HepG2 (cell line): ENCODE measurements around the gene VWA5B1. TPM values are rescaled to one million over a fixed set of nuclear protein-coding genes. Genes with fewer than 3 reads are reported as not detected.

ENCODE experiments used
- CCDC6 ChIP-seq: sonication (generic); formaldehyde crosslinking; IDR thresholded peaks from 2 replicates; pipeline ENCODE4 v1.8.1; 2022; ENCODE audit warnings: mild to moderate bottlenecking, missing genetic modification reagents, moderate library complexity
- CEBPG ChIP-seq: IDR thresholded peaks from 2 replicates; pipeline ENCODE4 v1.6.1; 2016
- GATA4 ChIP-seq: sonication (generic); IDR thresholded peaks from 2 replicates; pipeline ENCODE4 v1.6.1; 2016; ENCODE audit warnings: antibody characterized with exemption, low read depth, borderline replicate concordance
- IKZF4 ChIP-seq: sonication (generic); formaldehyde crosslinking; IDR thresholded peaks from 2 replicates; pipeline ENCODE4 v1.5.1; 2020; ENCODE audit warnings: borderline replicate concordance, mild to moderate bottlenecking, low read depth, missing genetic modification reagents; ENCODE audit errors: not compliant biosample characterization
- JDP2 ChIP-seq: sonication (generic); formaldehyde crosslinking; IDR thresholded peaks from 2 replicates; pipeline ENCODE4 v1.8.1; 2022; ENCODE audit warnings: missing genetic modification reagents, borderline replicate concordance
- KDM1A ChIP-seq: IDR thresholded peaks from 2 replicates; pipeline ENCODE4 v1.6.1; 2016; ENCODE audit warnings: missing compliant biosample characterization
- KLF11 ChIP-seq: IDR thresholded peaks from 2 replicates; pipeline ENCODE4 v1.6.1; 2016; ENCODE audit warnings: missing compliant biosample characterization
- MEF2D ChIP-seq: sonication (generic); formaldehyde crosslinking; IDR thresholded peaks from 2 replicates; pipeline ENCODE4 v1.5.1; 2020; ENCODE audit warnings: mild to moderate bottlenecking, missing genetic modification reagents
- SALL2 ChIP-seq: sonication (generic); formaldehyde crosslinking; IDR thresholded peaks from 2 replicates; pipeline ENCODE4 v1.8.1; 2023; ENCODE audit warnings: mild to moderate bottlenecking, missing genetic modification reagents, inconsistent platforms
- TEAD3 ChIP-seq: optimal IDR thresholded peaks from 2 replicates; pipeline ENCODE3; 2016; ENCODE audit warnings: borderline replicate concordance
- TOE1 ChIP-seq: sonication (generic); formaldehyde crosslinking; IDR thresholded peaks from 2 replicates; pipeline ENCODE4 v1.4.0; 2020; ENCODE audit warnings: mild to moderate bottlenecking, missing genetic modification reagents
- ZFP1 ChIP-seq: IDR thresholded peaks from 2 replicates; pipeline ENCODE4 v1.6.1; 2016
- ZKSCAN8 ChIP-seq: IDR thresholded peaks from 2 replicates; pipeline ENCODE4 v1.6.1; 2016; ENCODE audit warnings: borderline replicate concordance, missing genetic modification reagents, missing compliant biosample characterization
- ZNF546 ChIP-seq: sonication (generic); formaldehyde crosslinking; conservative IDR thresholded peaks from 2 replicates; pipeline ENCODE4 v1.8.1; 2023; ENCODE audit warnings: mild to moderate bottlenecking, missing genetic modification reagents
- ZNF75D ChIP-seq: sonication (generic); formaldehyde crosslinking; IDR thresholded peaks from 2 replicates; pipeline ENCODE4 v1.8.1; 2023; ENCODE audit warnings: missing genetic modification reagents, mild to moderate bottlenecking, borderline replicate concordance
- ZNF878 ChIP-seq: sonication (generic); formaldehyde crosslinking; IDR thresholded peaks from 2 replicates; pipeline ENCODE4 v1.8.1; 2023; ENCODE audit warnings: mild to moderate bottlenecking, missing genetic modification reagents, moderate library complexity
- ZNF883 ChIP-seq: sonication (generic); formaldehyde crosslinking; IDR thresholded peaks from 2 replicates; pipeline ENCODE4 v1.5.1; 2020; ENCODE audit warnings: mild to moderate bottlenecking, missing genetic modification reagents; ENCODE audit errors: not compliant biosample characterization
- polyA plus RNA-seq, 8 experiments: library from polyadenylated mRNA; depleted of rRNA in 3 of 8; stranded (reverse) in 7 of 8; unstranded in 1 of 8; fragments of >200 nt; fragmentation: Illumina TruSeq in 4 of 8; extraction: Trizol in 4 of 8; gene quantifications; 2 replicates each; pipeline versions ENCODE4 v1.2.1 to v1.2.3, GENCODE V29; 2011 to 2016; ENCODE audit warnings: low read depth in 4 of 8, missing spikeins in 1 of 8, mixed read lengths in 1 of 8; ENCODE audit not compliant: insufficient read depth in 1 of 8
- total RNA-seq, 5 experiments: library from RNA; depleted of rRNA; stranded (reverse); fragments of >200 nt; fragmentation: Illumina TruSeq; extraction: Trizol; gene quantifications; 2 replicates each; pipeline ENCODE4 v1.2.3, GENCODE V29; 2016; ENCODE audit warnings: low read depth in 1 of 5
- TF ChIP-seq, protein P1 (sequence below): sonication (generic); formaldehyde crosslinking; IDR thresholded peaks from 2 replicates; pipeline ENCODE4 v1.4.0; 2020; ENCODE audit warnings: missing genetic modification reagents
- TF ChIP-seq, protein P2 (sequence below): sonication (generic); formaldehyde crosslinking; conservative IDR thresholded peaks from 2 replicates; pipeline ENCODE4 v1.4.0; 2020; ENCODE audit warnings: mild to moderate bottlenecking, missing genetic modification reagents, moderate library complexity
- TF ChIP-seq, protein P3 (sequence below): sonication (generic); formaldehyde crosslinking; IDR thresholded peaks from 2 replicates; pipeline ENCODE4 v1.4.0; 2020; ENCODE audit warnings: missing genetic modification reagents, low read depth, mild to moderate bottlenecking, borderline replicate concordance
- TF ChIP-seq, protein P4 (sequence below): sonication (generic); formaldehyde crosslinking; conservative IDR thresholded peaks from 2 replicates; pipeline ENCODE4 v1.8.1; 2023; ENCODE audit warnings: missing genetic modification reagents

Gene VWA5B1
- total and polyA plus RNA-seq, 2 of the 13 experiments (the other 11 are each of a cell fraction or from before 2014, with no cell fraction given), result not detected

DNA sequence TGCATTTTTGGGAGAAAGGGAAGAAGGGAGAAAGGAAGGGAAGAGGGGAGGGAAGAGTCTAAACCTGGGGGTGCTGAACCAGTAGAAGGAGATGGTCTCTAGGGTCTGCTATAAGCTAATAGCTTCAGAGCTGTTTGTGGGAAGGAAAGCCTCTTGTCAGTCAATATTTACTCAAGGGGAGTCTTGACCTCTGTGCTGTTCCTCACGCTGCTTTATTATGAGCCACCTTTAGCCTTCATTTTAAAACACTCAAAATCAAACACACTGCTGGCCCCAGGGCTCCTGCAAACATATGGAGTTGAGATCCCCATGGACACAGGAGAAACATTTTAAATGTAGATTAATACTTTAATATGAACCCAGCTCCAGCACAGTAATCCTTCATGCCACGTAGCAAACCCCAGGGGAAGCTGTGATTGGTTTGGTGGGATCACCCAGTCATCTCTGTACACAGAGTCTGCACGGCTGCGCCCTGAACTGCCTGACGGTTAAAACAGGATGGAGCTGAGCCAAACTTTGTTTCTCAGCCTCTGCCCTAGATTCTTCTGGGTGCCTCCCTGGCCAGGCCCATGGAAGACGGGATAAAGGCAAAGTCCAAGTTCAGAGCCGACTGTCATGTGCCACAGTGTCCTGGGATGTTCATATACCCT lies 40.2 kb upstream of the VWA5B1 start (continued):
- TF ChIP-seq, protein P1, sequence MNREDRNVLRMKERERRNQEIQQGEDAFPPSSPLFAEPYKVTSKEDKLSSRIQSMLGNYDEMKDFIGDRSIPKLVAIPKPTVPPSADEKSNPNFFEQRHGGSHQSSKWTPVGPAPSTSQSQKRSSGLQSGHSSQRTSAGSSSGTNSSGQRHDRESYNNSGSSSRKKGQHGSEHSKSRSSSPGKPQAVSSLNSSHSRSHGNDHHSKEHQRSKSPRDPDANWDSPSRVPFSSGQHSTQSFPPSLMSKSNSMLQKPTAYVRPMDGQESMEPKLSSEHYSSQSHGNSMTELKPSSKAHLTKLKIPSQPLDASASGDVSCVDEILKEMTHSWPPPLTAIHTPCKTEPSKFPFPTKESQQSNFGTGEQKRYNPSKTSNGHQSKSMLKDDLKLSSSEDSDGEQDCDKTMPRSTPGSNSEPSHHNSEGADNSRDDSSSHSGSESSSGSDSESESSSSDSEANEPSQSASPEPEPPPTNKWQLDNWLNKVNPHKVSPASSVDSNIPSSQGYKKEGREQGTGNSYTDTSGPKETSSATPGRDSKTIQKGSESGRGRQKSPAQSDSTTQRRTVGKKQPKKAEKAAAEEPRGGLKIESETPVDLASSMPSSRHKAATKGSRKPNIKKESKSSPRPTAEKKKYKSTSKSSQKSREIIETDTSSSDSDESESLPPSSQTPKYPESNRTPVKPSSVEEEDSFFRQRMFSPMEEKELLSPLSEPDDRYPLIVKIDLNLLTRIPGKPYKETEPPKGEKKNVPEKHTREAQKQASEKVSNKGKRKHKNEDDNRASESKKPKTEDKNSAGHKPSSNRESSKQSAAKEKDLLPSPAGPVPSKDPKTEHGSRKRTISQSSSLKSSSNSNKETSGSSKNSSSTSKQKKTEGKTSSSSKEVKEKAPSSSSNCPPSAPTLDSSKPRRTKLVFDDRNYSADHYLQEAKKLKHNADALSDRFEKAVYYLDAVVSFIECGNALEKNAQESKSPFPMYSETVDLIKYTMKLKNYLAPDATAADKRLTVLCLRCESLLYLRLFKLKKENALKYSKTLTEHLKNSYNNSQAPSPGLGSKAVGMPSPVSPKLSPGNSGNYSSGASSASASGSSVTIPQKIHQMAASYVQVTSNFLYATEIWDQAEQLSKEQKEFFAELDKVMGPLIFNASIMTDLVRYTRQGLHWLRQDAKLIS (CRISPR knock-in tag), result no peak
- no peak for TF ChIP-seq CCDC6 (CRISPR knock-in tag)
- TF ChIP-seq, protein P2, sequence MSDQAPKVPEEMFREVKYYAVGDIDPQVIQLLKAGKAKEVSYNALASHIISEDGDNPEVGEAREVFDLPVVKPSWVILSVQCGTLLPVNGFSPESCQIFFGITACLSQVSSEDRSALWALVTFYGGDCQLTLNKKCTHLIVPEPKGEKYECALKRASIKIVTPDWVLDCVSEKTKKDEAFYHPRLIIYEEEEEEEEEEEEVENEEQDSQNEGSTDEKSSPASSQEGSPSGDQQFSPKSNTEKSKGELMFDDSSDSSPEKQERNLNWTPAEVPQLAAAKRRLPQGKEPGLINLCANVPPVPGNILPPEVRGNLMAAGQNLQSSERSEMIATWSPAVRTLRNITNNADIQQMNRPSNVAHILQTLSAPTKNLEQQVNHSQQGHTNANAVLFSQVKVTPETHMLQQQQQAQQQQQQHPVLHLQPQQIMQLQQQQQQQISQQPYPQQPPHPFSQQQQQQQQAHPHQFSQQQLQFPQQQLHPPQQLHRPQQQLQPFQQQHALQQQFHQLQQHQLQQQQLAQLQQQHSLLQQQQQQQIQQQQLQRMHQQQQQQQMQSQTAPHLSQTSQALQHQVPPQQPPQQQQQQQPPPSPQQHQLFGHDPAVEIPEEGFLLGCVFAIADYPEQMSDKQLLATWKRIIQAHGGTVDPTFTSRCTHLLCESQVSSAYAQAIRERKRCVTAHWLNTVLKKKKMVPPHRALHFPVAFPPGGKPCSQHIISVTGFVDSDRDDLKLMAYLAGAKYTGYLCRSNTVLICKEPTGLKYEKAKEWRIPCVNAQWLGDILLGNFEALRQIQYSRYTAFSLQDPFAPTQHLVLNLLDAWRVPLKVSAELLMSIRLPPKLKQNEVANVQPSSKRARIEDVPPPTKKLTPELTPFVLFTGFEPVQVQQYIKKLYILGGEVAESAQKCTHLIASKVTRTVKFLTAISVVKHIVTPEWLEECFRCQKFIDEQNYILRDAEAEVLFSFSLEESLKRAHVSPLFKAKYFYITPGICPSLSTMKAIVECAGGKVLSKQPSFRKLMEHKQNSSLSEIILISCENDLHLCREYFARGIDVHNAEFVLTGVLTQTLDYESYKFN, result peak; percentile 68
- no peak for TF ChIP-seq ZNF878 (CRISPR knock-in tag)
- TF ChIP-seq ZNF546 (CRISPR knock-in tag), result no peak
- TF ChIP-seq IKZF4, result no peak
- TF ChIP-seq KLF11, result no peak
- TF ChIP-seq GATA4, result no peak
- TF ChIP-seq MEF2D (CRISPR knock-in tag), result no peak
- TF ChIP-seq, protein P3, sequence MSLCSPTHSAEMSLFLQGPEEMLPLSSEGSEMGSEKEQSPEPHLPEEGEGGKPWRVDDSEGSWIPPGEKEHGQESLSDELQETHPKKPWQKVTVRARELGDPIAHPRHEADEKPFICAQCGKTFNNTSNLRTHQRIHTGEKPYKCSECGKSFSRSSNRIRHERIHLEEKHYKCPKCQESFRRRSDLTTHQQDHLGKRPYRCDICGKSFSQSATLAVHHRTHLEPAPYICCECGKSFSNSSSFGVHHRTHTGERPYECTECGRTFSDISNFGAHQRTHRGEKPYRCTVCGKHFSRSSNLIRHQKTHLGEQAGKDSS, result no peak
- TF ChIP-seq SALL2 (CRISPR knock-in tag), result no peak
- no peak for TF ChIP-seq CEBPG (CRISPR knock-in tag)
- TF ChIP-seq TOE1, result no peak
- TF ChIP-seq ZNF883 (CRISPR knock-in tag), result no peak
- no peak for TF ChIP-seq ZNF75D (CRISPR knock-in tag)
- TF ChIP-seq, protein P4, sequence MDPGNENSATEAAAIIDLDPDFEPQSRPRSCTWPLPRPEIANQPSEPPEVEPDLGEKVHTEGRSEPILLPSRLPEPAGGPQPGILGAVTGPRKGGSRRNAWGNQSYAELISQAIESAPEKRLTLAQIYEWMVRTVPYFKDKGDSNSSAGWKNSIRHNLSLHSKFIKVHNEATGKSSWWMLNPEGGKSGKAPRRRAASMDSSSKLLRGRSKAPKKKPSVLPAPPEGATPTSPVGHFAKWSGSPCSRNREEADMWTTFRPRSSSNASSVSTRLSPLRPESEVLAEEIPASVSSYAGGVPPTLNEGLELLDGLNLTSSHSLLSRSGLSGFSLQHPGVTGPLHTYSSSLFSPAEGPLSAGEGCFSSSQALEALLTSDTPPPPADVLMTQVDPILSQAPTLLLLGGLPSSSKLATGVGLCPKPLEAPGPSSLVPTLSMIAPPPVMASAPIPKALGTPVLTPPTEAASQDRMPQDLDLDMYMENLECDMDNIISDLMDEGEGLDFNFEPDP (CRISPR knock-in tag), result no peak
- TF ChIP-seq ZFP1, result no peak
- peak; percentile 56 for TF ChIP-seq TEAD3 (CRISPR knock-in tag)
- TF ChIP-seq KDM1A, result no peak
- peak; percentile 31; the same call in 1 of the 2 replicates for TF ChIP-seq ZKSCAN8
- no peak for TF ChIP-seq JDP2
